ENCODE data around the gene DPAGT1. TPM values are rescaled to one million over a fixed set of nuclear protein-coding genes. Genes with fewer than 3 reads are reported as not detected.
A peak's percentile ranks its signal among the peaks of the same experiment; 100 is the strongest.

DPAGT1 gene
- total and polyA plus RNA-seq, 4 donors, result 19.0 to 50.9 (median 33.0) TPM

GRCh38 chr11:119077839-119078238 is 23.8 kb downstream of the DPAGT1 start:
- no peak overlapping the region for H3K4me3 ChIP-seq

GRCh38 chr11:119067371-119068222 is 34.1 kb downstream of the DPAGT1 start, which contains the start of gene VPS11:
Gene VPS11, plus strand, starts transcription at chr11:119067818. Its CDS starts 6 bp downstream, at chr11:119067824.
- ATAC-seq (ENCODE audit: insufficient read depth, low FRiP score) (peak; percentile 98), DNase-seq (peak; percentile 96 to 97 (median 97))
- peak within 1 kb of the TSS; percentile 95 for H3K4me3 ChIP-seq
- H3K4me1 ChIP-seq (ENCODE audit: control insufficient read depth in 5 of 5, insufficient read depth in 5 of 5, low read length in 5 of 5), result peaks cover 0 to 11% (median 4%) of the 10 kb centered on the region in 5 donors
- peak within 1 kb of the TSS in 1 of 2 donors; percentile 84 for H3K9ac ChIP-seq (ENCODE audit: insufficient read depth in 1 of 2, low read length in 2 of 2)
- peaks cover 8 to 19% (median 15%) of the 10 kb centered on the region in 4 donors for H3K36me3 ChIP-seq (ENCODE audit: control insufficient read depth in 4 of 4, insufficient read depth in 4 of 4, low read length in 4 of 4)
- H3K27me3 ChIP-seq (ENCODE audit: control insufficient read depth in 3 of 3, insufficient read depth in 3 of 3, low read length in 2 of 3), result no peaks in the 10 kb centered on the region
- WGBS, 2 donors, result 0% methylated on average over 49 of the region's 49 CpGs
- TF ChIP-seq, protein P1, sequence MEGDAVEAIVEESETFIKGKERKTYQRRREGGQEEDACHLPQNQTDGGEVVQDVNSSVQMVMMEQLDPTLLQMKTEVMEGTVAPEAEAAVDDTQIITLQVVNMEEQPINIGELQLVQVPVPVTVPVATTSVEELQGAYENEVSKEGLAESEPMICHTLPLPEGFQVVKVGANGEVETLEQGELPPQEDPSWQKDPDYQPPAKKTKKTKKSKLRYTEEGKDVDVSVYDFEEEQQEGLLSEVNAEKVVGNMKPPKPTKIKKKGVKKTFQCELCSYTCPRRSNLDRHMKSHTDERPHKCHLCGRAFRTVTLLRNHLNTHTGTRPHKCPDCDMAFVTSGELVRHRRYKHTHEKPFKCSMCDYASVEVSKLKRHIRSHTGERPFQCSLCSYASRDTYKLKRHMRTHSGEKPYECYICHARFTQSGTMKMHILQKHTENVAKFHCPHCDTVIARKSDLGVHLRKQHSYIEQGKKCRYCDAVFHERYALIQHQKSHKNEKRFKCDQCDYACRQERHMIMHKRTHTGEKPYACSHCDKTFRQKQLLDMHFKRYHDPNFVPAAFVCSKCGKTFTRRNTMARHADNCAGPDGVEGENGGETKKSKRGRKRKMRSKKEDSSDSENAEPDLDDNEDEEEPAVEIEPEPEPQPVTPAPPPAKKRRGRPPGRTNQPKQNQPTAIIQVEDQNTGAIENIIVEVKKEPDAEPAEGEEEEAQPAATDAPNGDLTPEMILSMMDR (IDR thresholded peaks at IDR 0.05; ENCODE audit: control extremely low read depth, extremely low read depth), result no peak
- peak within 1 kb of the TSS; percentile 85 to 87 for H3K27ac ChIP-seq (ENCODE audit: low read depth in 1 of 2, low read length in 1 of 2)
- H3K9me3 ChIP-seq (ENCODE audit: control insufficient read depth in 4 of 4, insufficient read depth in 3 of 4, low read length in 3 of 4), result no peaks in the 10 kb centered on the region

More at GRCh38 chr11:119077839-119078238, 23.8 kb downstream of the DPAGT1 start:
- H3K27me3 ChIP-seq (ENCODE audit: control insufficient read depth in 3 of 3, insufficient read depth in 3 of 3, low read length in 2 of 3), result no peaks in the 10 kb centered on the region
- 95 to 98% methylated on average over 11 of the region's 11 CpGs for WGBS, 2 donors
- no peaks in the 10 kb centered on the region for H3K4me1 ChIP-seq (ENCODE audit: control insufficient read depth in 5 of 5, insufficient read depth in 5 of 5, low read length in 5 of 5)
- no peak overlapping the region for H3K27ac ChIP-seq (ENCODE audit: low read depth in 1 of 2, low read length in 1 of 2)
- DNase-seq, result no peak
- H3K36me3 ChIP-seq (ENCODE audit: control insufficient read depth in 4 of 4, insufficient read depth in 4 of 4, low read length in 4 of 4), result peaks cover 28 to 64% (median 35%) of the 10 kb centered on the region in 4 donors
- no peak for ATAC-seq (ENCODE audit: insufficient read depth, low FRiP score)
- peaks cover 0 to 2% (median 0%) of the 10 kb centered on the region in 4 donors for H3K9me3 ChIP-seq (ENCODE audit: control insufficient read depth in 4 of 4, insufficient read depth in 3 of 4, low read length in 3 of 4)
- H3K9ac ChIP-seq (ENCODE audit: insufficient read depth in 1 of 2, low read length in 2 of 2), result no peak overlapping the region
- TF ChIP-seq, protein P1 (IDR thresholded peaks at IDR 0.05; ENCODE audit: control extremely low read depth, extremely low read depth), result no peak

GRCh38 chr11:119065369-119065768 is 36.3 kb downstream of the DPAGT1 start:
- DNase-seq (peak in 1 of 3 donors; percentile 11), ATAC-seq (ENCODE audit: insufficient read depth, low FRiP score) (no peak)
- Histone ChIP-seq H3K4me1 (ENCODE audit: control insufficient read depth in 5 of 5, insufficient read depth in 5 of 5, low read length in 5 of 5) (peaks cover 0 to 11% (median 5%) of the 10 kb centered on the region in 5 donors), H3K36me3 (ENCODE audit: control insufficient read depth in 4 of 4, insufficient read depth in 4 of 4, low read length in 4 of 4) (peaks cover 0 to 7% (median 5%) of the 10 kb centered on the region in 4 donors), H3K27me3 (ENCODE audit: control insufficient read depth in 3 of 3, insufficient read depth in 3 of 3, low read length in 2 of 3) (no peaks in the 10 kb centered on the region), H3K27ac (ENCODE audit: low read depth in 1 of 2, low read length in 1 of 2) (no peak overlapping the region), H3K4me3 (no peak overlapping the region), H3K9me3 (ENCODE audit: control insufficient read depth in 4 of 4, insufficient read depth in 3 of 4, low read length in 3 of 4) (no peaks in the 10 kb centered on the region), H3K9ac (ENCODE audit: insufficient read depth in 1 of 2, low read length in 2 of 2) (no peak overlapping the region)
- WGBS, 2 donors, result 69 to 86% methylated on average over 4 of the region's 4 CpGs
- TF ChIP-seq, protein P1 (IDR thresholded peaks at IDR 0.05; ENCODE audit: control extremely low read depth, extremely low read depth), result no peak

All from lung (tissue), 12 donors.